Stimulated activated CD4-positive, alpha-beta T cell treated with anti-CD3 and anti-CD28 coated beads, TNF-alpha, amount 100 ng/mL, for 48 hours (primary cell): ENCODE data around the gene MCCD1.

Source experiments
- DNase-seq, 3 donors: peaks; one replicate each; pipeline ENCODE4 v3.0.0-alpha.2; 2020; ENCODE audit warnings: low read depth in 3 of 3

The MCCD1 gene

GRCh38 chr6:31513456-31514165, 15.2 kb upstream of the MCCD1 start:
- no peak for DNase-seq

GRCh38 chr6:31521835-31522234, 6.9 kb upstream of the MCCD1 start:
- no peak for DNase-seq

- no peak for DNase-seq
Measured at GRCh38 chr6:31525553-31525931, 3.2 kb upstream of the MCCD1 start.

GRCh38 chr6:31525932-31526591, 2.7 kb upstream of the MCCD1 start:
- no peak for DNase-seq

GRCh38 chr6:31528307-31528777, 420 bp upstream of the MCCD1 start:
- DNase-seq, result no peak

- no peak for DNase-seq
Measured at GRCh38 chr6:31529329-31530150, 778 bp downstream of the MCCD1 start.

GRCh38 chr6:31530659-31531058, 1.9 kb downstream of the MCCD1 start:
- DNase-seq, result no peak

GRCh38 chr6:31531162-31531561, 2.4 kb downstream of the MCCD1 start:
- DNase-seq, result no peak

- no peak for DNase-seq
Measured at GRCh38 chr6:31531771-31532643, 3.2 kb downstream of the MCCD1 start.

- DNase-seq, result no peak
Measured at GRCh38 chr6:31532644-31533454, 4.1 kb downstream of the MCCD1 start.

GRCh38 chr6:31533455-31533841, 4.7 kb downstream of the MCCD1 start:
- no peak for DNase-seq

- no peak for DNase-seq
Measured at GRCh38 chr6:31534011-31534410, 5.2 kb downstream of the MCCD1 start.

- no peak for DNase-seq
Measured at GRCh38 chr6:31534521-31535040, 5.8 kb downstream of the MCCD1 start.

GRCh38 chr6:31535538-31536324, 7.0 kb downstream of the MCCD1 start:
- DNase-seq, result no peak

GRCh38 chr6:31538805-31539400, 10.1 kb downstream of the MCCD1 start:
- no peak for DNase-seq

- no peak for DNase-seq
Measured at GRCh38 chr6:31540640-31541039, 11.9 kb downstream of the MCCD1 start.

GRCh38 chr6:31541059-31541657, 12.4 kb downstream of the MCCD1 start:
- DNase-seq, result peak in 2 of 3 donors; percentile 34 to 56

- peak; percentile 84 to 91 (median 88) for DNase-seq
Measured at GRCh38 chr6:31541658-31542521, 13.1 kb downstream of the MCCD1 start, which contains the start of gene DDX39B. DDX39B (minus strand) TSS chr6:31542003; CDS start chr6:31540532, 1,471 bp downstream.
